GM21619 (cell line): ENCODE results near the gene MYOC.

ENCODE experiments used
- ATAC-seq: cut with Tn5 transposase; IDR thresholded peaks from one replicate; pipeline ENCODE4 v1.9.1; 2021; ENCODE audit not compliant: unreplicated experiment

The MYOC gene

DNA sequence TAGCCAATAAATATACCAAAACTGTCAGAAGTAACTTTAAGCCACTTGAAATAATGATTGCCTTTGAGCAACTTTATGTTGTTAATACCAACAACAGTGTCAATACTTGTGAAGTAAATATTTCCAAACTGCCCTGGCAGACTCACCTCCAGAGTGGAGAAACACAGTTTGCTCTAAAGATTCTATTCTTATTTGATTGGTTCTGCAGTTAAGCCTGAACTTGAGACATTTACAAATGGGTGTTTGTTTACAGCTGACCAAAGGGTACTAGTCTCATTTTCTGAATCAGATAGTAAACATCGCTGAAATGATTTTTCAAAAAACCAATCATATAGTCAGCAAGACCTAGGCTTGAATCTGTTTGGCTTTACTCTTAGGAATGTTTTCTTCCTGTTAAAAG lies 1.3 kb upstream of the MYOC start:
- ATAC-seq = no peak

DNA sequence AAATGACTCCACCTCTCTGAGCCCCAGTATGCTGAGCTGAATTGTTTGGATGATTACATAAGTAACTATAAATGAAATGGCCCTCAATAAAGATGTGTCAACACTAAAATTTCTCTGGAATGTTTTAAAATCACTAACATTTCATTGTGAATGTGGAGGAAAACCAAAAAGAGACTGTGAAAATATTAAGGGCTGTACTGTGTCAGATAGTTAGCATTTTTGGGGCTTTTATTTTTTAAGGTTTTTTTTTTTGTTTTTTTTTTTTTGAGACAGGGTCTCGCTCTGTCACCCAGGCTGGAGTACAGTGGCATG lies 6.3 kb downstream of the MYOC start:
- no peak for ATAC-seq

DNA sequence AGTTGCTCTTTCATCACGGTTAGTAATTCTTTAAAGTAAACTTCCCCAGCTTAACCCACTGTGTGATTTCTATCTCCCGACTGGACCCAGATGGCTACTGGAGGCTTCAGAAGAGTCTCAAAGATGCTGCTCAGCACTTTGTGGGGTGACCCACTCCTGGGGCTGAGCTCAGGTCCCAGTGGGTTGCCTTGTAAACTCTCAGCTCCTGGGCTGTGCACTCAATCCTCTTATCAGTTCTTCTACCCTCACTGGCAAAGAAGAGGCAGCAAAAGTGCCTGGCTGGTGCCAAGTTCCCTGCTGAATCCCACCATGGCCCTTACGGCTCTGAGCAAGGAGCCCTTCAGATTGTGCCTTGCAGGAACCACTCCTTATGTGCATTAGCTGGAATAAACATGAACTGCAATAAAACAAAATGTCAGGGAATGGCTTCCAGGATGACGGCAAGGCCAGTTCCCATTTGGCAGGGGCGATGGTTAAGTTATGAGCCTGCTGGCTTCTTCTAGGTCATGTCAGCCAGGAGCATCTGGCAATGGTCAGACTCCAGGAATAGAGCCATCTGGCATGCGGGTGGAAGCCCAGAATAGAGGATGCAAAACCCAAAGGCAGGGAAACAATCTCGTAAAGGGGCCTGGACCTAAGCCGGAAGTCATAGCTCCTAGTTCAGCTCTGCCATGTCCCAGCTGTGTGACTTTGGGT lies 6.8 kb downstream of the MYOC start:
- no peak for ATAC-seq

DNA sequence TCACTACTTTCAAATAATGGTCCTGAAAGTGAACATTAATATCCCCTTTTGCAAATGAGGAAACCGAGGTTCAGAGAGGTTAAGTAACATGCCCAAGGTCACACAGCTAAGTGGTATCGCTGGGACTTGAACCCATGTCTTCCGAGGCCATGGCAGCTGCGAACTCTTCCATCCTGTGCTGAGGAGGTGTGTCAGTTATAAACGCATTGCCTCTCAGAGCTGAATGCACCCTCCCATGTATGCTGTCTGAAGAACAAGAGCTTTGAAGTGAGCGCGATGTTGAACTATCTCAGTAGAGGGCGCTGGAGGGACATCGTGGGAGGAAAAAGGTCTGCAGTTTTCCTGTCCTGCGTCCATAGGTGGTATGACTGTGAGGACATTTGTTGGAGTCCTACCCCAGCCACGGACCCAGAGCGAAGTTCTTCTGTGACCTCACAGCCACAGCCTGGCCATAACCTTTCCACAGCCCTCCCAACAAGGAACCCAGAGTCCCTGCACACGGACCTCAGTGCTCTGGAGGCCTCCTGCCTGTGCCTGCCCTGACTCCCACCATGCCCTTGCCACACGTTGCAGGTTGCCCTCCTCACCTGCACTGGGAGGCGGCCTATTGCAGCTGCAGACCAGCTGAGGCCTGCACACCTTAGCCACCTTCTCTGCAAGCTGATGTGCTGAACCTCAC lies 7.5 kb downstream of the MYOC start:
- ATAC-seq = peak; percentile 45

DNA sequence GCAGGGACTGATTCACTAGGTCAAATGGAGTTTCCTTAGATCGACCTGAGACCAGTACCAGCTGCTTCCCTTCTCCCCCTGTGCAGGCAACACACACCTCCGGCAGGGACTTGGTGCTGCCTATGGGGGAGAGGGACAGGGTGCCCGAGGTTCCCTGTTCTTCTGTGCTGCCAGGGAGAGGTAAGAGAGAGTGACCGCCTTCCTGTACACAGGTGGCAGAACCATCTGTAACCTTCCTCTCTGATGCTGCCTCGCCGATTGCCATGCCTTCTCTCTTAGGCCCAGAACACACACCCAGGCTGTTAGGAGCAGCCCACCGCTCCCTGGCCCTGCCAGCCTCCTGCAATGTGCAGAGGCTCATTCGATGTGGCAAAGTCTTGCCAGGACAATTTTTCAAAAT lies 9.3 kb downstream of the MYOC start:
- ATAC-seq = no peak

DNA sequence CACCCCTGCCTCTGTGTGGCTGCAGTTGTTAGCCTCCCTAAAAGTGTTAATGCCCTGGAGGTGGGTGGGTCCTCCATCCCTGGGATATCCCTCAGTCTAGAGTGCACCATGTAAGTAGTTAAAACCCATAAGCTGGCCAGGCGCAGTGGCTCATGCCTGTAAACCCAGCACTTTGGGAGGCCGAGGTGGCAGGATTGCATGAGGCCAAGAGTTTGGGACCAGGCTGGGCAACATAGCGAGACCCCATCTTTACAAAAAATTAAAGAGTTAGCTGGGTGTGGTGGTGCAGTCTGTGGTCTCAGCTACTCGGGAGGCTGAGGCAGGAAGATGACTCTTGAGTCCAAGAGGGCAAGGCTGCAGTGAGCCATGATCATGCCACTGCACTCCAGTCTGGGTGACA lies 10.3 kb downstream of the MYOC start:
- no peak for ATAC-seq

DNA sequence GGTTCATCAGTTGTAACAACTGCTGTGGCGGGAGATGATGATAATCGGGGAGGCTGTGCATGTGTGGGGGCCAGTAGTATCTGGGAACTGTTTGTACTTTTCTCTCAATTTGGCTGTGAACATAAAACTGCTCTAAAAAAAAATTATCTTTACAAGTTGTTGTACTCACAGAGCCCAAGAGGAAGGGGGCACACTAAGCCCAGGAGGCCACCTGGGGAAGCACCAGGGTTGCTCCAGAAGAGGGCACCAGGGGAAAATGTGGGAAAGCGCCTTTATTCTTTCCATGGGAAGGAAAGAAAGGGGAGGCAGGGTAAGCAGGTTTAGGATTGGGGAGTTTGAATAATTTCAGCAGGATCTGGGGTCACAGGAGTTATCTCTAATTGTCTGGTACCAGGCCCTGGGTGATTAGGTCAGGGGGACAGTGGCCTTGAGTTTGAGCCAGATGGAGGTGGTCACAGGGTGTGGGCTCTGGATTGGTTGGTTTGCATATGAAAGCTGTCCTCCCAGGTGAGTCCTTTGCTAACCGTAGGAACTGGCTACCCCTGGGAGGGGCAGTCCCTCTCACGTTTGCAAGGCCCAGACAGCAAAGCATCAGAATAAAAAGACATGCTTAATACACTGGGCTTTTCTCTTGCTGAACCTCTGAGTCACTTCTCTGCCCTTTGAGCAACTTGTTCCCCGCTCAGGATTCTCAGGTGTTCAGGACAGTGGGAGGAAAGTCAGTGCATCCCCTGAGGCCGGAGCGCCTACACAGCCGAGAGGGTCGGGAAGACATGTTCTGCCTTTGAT lies 11.2 kb downstream of the MYOC start:
- ATAC-seq = no peak

DNA sequence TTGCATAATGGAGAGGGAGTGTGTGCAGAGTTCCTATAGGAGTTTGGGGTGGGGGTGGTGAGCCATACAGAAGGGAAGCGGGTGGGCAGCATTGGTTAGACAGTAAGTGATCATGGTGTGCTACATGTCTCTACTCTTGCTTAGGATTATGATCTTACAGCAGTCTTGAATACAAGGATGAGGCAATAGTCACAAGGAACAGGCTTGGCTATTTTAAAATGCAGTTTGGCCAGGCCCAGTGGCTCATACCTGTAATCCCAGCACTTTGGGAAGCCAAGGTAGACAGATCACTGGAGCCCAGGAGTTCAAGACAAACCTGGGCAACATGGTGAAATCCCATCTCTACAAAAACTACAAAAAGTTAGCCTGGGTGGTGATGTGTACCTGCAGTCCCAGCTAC lies 12.3 kb downstream of the MYOC start:
- ATAC-seq = no peak

DNA sequence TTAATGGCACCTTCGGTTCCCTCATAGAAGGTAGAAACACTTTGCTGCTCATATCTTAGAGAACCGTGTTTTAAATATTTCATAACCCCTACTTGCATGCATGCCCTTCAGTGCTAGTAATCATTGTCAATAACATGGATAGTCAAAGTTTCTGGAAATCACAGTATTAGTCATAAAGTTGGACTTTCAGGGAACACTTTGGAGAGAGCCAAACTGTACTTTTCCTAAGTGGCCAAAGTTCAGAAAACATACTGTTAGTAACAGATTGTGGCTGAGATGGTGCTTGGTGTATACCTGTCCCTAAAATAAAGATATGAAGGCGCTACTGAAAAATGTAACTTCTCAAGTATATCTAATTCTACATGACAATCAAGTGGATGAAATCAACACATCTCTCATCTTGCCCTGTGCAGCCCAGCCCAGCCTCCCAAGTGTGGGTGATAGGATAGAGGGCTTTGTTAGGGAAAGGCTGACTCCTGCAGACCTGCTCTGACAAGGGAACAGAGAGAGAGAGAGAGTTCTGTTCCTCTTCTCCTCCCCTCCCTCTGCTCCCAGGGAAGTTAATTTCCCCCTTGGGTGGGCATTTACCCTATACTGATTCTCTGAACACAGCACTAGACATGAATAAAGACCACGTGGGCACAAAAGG lies 14.4 kb downstream of the MYOC start:
- ATAC-seq = no peak

DNA sequence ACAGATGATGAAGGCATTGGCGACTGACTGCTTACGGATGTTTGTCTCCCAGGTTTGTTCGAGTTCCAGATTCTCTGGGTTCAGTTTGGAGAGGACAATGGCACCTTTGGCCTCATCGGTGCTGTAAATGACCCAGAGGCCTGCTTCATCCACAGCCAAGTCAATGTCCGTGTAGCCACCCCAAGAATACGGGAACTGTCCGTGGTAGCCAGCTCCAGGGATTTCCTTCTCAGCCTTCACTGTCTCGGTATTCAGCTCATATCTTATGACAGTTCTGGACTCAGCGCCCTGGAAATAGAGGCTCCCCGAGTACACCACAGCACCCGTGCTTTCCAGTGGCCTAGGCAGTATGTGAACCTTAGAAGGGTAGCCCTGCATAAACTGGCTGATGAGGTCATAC lies 16.3 kb downstream of the MYOC start:
- no peak for ATAC-seq

DNA sequence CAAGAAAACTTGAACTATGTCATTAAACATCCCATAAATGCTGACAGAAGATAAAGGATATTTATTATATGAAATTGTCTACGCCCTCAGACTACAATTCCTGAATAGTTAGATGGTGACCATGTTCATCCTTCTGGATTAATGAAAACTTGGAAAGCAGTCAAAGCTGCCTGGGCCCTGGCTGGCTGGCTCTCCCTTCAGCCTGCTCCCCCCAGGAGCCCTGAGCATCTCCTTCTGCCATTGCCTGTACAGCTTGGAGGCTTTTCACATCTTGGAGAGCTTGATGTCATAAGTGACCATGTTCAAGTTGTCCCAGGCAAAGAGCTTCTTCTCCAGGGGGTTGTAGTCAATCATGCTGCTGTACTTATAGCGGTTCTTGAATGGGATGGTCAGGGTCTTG lies 16.8 kb downstream of the MYOC start:
- ATAC-seq = no peak

DNA sequence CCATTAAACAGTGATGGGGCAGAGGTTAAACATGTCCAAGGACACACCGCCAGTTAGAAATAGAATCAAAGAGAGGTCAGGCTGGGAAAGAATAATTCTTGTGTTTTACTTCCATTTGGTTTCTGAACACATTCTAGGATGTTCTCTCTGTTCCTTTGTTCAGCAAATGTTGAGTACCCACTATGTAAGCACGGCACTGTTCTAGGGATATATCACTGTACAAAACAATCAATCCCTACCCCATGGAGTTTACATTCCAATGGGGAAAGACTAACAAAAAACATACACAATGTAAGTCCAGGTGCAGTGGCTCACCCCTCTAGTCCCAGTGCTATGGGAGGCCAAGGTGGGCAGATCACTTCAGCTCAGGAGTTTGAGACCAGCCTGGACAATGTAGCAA lies 24.3 kb downstream of the MYOC start:
- ATAC-seq = no peak

DNA sequence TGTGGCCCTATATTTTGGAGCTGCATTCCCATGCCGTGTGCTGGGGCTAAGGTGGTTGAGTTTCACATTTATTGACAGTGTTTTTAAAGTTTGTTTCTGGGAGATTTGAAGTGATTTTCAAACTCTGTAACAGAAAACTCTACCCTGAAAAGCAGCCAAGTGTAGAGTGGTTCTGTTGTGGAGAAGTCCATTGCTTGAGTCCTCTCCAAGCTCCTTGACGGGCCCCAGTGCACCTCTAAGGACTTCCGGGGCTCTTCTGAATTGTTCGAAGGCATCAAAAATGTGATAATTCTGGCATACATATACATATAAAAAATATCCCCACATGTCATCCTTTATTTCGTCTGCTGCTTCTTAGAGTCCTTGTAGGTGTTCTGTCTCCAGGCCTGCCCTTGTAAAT lies 25.5 kb downstream of the MYOC start:
- ATAC-seq = no peak

DNA sequence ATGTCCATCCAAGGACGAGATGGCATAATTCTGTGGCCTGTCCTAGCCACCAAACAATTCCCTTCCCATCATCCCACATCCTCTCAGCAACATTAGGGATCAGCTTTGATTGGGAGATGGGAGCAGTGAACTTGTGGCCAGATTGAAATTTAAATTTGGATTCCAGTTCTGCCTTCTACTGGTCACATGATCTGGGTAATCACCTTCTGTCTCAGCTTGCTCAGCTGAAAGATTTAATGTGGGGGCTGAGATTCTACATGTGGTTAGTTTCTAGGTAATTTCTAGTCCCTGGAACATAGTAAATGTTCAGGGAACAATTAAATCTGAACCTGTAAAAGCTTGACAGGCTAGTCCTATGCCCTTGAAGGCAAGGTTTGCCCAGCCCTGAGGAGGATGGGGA lies 27.3 kb downstream of the MYOC start:
- ATAC-seq = no peak

DNA sequence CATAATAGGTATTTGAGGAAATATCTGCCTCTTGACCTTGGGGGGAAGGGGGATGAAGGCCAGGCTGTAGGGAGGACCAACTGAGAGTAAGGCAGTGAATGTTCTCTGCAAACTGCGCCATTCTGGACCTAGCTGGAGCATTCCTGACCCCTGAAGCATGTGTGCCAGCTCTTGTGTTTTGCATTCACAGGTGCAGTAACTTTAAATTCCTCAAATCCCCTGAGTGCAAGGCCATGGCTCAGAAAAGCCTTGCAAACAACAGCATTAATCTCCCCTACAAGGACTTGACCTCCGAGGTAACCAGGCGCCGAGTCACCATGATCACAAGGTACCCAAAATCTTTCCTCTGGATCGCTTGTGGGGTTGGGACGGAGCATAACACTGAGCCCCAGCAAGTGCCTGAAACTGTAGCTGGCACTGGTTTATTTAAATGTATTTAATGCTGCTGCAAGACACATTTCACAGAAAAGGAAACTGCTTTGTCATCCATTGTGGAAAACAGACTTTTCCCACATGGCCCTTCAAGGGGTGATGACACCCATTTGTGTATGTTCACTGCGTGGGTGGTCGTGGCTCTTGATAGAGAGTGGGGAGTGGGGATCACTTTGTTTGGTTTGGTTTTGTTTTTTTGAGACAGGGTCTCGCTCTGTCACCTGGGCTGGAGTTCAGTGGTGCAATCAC lies 28.7 kb downstream of the MYOC start:
- no peak for ATAC-seq

DNA sequence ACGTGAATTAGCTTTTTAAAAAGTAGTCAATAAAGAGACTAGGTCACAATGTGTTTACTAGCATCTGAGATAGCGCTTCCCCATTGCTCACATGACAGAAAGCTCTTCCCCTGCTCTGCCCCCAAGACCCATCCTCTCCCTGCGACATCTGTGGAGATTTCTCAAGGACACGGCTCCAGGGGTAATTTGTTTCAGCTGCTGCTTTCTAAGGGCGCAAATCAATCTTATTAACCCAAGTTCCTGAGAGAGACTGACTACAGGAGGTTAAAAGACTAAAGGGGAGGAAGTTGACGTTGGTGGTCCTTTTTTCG lies 30.4 kb downstream of the MYOC start, which contains the start of gene MYOCOS:
TSS of gene MYOCOS (plus strand) at position 92 of the 311 bp plus-strand sequence. CDS start 1,641 bp downstream, outside the sequence.
- ATAC-seq = no peak

DNA sequence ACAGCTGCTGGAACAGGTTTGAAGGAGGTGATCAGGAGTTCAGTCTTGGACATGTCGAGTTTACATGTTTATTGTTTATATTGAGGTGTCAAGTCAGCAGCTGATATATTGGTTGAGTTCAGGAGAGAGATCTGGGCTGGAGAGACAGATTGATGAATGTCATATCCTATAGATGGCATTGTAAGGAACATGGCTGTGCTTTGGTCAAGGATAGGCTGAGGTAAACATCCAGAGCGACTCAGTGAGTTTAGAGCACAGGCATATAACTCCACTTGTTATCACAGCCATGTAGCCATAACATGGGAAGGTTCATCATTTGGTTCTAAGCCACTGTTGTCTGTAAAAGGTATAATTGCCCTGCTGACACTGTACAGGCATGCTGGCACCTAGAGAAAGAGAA lies 35.9 kb downstream of the MYOC start:
- ATAC-seq = no peak

DNA sequence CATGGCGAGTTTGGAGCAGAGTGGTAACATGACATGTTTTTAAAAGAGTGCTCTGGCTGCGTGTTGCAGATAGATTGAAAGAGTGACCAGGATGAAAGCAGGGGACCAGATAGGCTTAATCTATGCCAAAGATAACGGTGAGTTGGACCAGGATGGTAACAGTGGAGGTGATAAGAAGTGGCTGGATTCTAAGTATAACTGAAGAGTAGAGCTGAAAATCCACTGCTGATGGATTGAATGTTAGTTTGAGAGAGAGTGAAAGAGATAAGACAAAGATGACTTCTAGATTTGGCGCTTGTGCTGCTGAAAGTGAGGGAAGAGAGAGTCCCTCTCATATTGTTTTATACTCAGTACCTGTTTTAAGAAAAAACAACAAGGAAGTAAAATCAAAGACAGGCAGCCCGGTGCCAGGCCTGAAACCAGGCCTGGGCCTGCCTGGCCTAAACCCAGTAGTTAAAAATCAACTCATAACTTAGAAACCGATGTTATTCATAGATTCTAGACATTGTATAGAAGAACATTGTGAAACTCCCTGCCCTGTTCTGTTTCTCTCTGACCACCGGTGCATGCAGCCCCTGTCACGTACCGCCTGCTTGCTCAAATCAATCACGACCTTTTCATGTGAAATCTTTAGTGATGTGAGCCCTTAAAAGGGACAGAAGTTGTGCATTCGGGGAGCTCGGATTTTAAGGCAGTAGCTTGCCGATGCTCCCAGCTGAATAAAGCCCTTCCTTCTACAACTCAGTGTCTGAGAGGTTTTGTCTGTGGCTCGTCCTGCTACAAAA lies 37.2 kb downstream of the MYOC start:
- ATAC-seq = peak; percentile 41

DNA sequence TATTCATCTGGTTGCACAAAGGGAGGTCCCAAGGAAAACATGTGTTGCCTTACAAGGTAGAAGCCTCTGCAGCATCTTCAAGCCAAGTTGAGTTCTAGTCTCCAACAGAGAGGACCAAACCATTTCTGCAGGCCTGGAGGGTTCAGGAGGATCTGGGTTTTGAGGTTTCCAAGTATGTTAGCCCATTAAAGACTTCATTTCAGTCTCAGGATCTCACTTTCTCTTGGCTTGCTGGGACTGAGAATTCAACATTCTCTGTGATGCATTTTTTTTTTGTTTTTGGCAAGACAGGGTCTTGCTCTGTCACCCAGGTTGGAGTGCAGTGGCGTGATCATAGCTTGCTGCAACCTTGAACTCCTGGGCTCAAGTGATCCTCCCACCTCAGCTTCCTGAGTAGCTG lies 39.2 kb downstream of the MYOC start:
- ATAC-seq = no peak

DNA sequence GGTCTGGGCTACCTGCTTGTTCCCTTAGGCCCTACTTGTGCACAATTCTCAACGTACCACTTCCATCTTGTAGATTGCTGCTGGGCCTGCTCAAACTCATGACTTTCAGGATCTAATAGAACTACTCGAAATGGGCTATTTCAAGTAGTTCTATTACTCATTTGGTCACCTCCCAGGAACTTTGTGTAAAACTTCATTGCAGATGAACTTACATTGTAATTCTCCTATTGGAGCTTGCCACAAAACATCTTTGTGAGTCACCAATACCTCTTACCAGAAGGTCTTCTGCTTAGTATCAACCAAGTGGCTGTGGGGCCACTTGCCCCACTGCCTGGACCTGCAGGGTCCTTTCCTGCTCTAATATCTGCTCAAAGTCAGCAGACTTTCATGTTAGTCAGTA lies 41.2 kb downstream of the MYOC start:
- ATAC-seq = no peak

DNA sequence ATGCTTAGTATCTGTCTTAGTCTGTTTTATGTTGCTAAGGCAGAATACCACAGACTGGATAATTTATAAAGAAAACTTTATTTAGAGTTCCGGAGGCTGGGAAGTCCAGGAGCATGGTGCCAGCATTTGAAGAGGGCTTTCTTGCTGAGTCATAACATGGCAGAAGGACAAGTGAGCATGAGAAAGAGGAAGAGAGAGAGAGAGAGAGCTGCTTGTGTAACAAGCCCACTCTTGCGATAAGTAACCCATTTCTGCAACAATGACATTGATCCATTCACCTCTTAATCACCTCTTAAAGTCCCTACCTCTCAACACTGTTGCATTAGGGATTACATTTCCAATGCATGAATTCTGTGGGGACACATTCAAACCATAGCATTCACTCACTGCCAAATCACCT lies 42.1 kb downstream of the MYOC start:
- no peak for ATAC-seq
